SW480 (cell line): ENCODE measurements around the gene MYO3B.

Experiments used
- DNase-seq: peaks from one replicate; pipeline ENCODE4 v3.0.0-alpha.2; 2016; ENCODE audit warnings: low spot score

The MYO3B gene

GRCh38 chr2:170701011-170701410 lies 523.1 kb downstream of the MYO3B start:
- DNase-seq: no peak

- DNase-seq: no peak
Observed at GRCh38 chr2:170703776-170704476, 526.0 kb downstream of the MYO3B start.
